GM21737 (cell line): ENCODE results near the gene SHC2.

Experiments
- ATAC-seq: cut with Tn5 transposase; IDR thresholded peaks from one replicate; pipeline ENCODE4 v1.9.1; 2021; ENCODE audit warnings: mild to moderate bottlenecking, moderate library complexity; ENCODE audit not compliant: unreplicated experiment

Gene SHC2, protein sequence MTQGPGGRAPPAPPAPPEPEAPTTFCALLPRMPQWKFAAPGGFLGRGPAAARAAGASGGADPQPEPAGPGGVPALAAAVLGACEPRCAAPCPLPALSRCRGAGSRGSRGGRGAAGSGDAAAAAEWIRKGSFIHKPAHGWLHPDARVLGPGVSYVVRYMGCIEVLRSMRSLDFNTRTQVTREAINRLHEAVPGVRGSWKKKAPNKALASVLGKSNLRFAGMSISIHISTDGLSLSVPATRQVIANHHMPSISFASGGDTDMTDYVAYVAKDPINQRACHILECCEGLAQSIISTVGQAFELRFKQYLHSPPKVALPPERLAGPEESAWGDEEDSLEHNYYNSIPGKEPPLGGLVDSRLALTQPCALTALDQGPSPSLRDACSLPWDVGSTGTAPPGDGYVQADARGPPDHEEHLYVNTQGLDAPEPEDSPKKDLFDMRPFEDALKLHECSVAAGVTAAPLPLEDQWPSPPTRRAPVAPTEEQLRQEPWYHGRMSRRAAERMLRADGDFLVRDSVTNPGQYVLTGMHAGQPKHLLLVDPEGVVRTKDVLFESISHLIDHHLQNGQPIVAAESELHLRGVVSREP

DNA sequence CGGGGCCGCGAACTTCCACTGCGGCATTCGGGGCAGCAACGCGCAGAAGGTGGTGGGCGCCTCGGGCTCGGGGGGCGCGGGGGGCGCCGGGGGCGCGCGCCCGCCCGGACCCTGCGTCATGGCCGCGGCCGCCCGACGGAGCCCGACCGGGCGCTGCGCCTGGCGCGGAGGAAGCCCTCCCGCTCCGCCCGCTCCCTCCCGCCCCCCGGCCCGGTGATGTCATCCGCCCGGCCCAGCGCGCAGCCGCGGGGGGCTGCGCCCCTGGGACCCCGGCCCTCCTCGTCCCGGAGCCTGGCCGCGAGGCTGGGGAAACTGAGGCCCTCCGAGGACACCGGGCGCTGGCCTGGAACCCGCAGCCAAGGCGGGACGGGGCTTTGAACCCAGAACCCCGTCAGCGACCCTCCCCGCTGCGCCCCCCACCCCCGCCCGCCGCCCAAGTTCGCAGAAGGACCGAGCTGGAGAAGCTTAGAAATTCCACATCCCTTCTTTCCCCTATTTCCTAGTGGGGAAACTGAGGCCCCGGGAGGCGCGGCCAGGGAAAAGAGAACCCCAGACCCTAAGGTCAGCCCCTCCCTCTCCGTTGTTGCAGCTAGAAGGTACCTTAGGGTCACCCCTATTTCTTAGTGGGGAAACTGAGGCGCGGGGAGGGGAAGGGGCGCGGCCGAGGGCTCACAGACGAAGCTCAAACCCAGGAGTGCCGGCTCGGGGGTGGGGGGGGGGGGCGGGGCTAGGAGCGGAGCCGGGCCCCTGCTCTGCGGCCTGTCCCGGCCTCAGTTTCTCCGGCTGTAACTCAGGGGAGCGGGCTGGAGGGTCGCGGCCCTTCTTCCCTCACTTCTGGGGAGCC, at the start of gene SHC2:
Gene SHC2, minus strand, starts transcription at position 157 of the 844 bp plus-strand sequence. Its CDS starts 37 bp downstream, at position 120.
- ATAC-seq = no peak

- no peak for ATAC-seq
Measured at GRCh38 chr19:508204-509150, 47.6 kb upstream of the SHC2 start.

DNA sequence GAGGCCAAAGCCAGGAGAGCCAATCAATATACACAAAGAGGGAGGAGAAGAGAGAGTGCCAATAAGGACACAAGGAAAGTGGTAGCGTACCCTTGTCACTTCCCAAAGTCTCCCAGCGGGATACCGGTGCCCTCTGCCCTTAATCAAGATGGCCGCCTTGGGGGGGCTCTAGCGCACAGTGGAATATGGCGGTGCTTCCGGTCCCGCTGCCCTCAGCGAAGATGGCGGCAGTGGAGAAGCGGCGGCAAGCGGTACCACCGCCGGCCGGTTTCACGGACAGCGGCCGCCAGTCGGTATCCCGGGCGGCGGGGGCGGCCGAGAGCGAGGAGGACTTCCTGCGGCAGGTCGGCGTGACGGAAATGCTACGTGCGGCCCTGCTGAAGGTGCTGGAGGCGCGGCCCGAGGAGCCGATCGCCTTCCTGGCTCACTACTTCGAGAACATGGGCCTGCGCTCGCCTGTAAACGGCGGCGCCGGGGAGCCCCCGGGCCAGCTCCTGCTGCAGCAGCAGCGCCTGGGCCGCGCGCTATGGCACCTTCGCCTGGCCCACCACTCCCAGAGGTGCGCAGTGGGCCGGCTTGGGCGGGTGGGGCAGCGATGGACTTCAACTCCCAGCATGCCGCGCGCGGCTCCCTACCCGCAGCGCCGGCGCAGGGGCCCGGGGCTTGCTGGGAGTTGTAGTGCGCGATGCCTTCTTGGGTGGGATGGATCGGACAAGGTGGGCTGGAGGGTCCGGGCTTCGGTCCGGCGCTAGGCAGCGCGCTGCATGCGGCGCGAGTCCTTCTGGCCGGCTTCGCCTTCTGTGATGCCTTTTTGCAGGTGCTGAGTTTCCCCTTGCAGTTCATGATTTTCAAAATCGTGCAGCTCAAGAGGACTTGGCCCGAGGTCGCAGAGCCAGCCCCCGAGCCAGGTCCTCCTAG, 46.7 kb upstream of the SHC2 start, which contains the start of gene TPGS1:
Gene TPGS1, plus strand, starts transcription at position 212 of the 918 bp plus-strand sequence. Its CDS starts 10 bp downstream, at position 222.
- ATAC-seq = peak; percentile 46

GRCh38 chr19:506404-507285, 45.8 kb upstream of the SHC2 start:
- ATAC-seq = peak; percentile 67

DNA sequence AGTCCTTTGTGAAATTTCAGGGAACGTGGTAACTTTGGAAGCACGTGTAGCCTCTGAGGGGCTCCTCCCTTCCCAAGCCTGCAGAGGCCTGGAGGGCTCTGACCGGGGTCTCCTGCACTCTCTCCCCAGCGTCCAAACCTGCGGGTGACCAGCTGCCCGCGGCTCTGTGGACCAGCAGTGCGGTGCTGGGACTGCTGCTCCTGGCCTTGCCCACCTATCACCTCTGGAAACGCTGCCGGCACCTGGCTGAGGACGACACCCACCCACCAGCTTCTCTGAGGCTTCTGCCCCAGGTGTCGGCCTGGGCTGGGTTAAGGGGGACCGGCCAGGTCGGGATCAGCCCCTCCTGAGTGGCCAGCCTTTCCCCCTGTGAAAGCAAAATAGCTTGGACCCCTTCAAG, 43.8 kb upstream of the SHC2 start:
- ATAC-seq = no peak

- ATAC-seq = no peak
Measured at GRCh38 chr19:501646-502045, 40.8 kb upstream of the SHC2 start.

- no peak for ATAC-seq
Measured at GRCh38 chr19:498977-499623, 38.3 kb upstream of the SHC2 start.

DNA sequence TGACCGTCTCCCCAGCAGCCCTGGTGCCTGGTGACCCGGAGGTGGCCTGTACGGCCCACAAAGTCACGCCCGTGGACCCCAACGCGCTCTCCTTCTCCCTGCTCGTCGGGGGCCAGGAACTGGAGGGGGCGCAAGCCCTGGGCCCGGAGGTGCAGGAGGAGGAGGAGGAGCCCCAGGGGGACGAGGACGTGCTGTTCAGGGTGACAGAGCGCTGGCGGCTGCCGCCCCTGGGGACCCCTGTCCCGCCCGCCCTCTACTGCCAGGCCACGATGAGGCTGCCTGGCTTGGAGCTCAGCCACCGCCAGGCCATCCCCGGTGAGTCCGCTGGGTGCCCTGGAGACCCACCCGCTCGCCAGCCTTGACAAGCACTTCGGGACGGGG, 37.7 kb upstream of the SHC2 start:
- no peak for ATAC-seq

- ATAC-seq = no peak
Measured at GRCh38 chr19:497869-498510, 37.2 kb upstream of the SHC2 start.

- no peak for ATAC-seq
Measured at GRCh38 chr19:497491-497868, 36.6 kb upstream of the SHC2 start.

- ATAC-seq = no peak
Measured at GRCh38 chr19:496986-497385, 36.2 kb upstream of the SHC2 start.

DNA sequence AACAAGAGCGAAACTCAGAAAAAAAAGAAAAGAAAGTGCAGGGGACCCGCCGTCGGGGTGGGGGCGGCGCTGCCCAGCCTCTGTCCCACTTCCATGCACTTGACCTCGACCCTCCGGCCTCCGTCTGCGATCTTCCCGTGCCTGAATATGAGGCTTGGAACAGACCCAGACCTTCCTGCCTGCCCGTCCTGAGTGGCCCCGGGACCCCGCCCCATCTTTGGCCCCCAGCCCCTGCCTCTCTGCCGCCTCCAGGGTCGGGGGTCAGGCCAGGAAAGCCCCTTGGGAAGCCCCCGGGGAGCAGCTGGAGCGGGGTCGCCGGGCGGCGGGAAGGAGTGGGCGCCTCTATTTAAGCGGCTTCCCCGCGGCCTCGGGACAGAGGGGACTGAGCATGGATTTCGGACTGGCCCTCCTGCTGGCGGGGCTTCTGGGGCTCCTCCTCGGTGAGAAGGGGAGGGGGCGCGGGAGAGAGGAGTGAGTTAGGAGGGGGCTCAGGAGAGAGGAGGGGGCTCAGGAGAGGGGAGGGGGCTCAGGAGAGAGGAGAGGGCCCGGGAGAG, 35.4 kb upstream of the SHC2 start, which contains the start of gene MADCAM1:
Gene MADCAM1, plus strand, starts transcription at position 375 of the 554 bp plus-strand sequence. Its CDS starts 14 bp downstream, at position 389.
- ATAC-seq = no peak

DNA sequence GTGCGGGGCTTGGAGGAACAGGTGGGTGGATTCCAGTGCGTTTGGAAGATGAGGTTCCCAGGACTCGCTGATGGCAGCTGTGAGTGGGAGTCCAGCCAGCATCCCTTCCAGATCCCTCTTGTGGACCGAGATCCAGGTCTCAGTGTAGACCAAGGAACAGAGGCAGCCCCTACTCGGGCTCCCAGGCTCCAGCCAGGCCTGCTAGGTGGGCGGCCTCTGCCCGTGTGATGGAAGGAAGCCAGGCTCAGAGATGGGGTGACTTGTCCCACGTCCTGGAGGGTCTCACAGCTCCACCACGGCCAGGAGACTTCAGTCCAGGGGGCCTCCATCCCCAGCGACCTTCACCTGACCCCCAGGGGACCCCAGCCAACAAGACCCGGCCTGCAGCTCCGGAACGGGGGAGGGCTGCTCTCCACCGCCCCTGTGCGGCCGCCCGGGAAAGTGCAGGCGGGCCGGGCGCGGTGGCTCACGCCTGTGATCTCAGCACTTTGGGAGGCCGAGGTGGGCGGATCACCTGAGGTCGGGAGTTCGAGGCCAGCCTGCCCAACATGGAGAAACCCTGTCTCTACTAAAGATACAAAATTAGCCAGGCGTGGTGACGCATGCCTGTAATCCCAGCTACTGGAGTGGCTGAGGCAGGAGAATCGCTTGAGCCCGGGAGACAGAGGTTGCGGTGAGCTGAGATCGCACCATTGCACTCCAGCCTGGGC, 34.7 kb upstream of the SHC2 start:
- ATAC-seq = no peak

DNA sequence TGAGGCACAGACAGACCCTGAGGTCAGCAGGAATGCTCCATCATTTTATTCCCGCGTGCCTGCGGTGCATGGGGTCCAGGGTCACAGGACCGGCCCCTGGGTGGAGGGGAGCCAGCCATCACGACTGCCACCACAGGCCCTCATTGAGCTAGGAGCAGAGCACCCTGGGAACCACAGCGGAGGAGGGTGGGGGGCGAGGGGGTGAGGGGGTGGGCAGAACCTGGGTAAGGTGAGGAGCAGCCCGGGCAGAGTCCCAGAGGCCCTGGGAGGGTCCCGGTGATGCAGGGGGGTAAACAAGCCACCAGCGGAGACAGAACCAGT, 34.2 kb upstream of the SHC2 start:
- ATAC-seq = no peak

- no peak for ATAC-seq
Measured at GRCh38 chr19:494171-495080, 33.6 kb upstream of the SHC2 start.
